Stimulated activated CD4-positive, alpha-beta T cell treated with anti-CD3 and anti-CD28 coated beads, Interleukin-4, amount 100 ng/mL, for 24 hours (primary cell): ENCODE data around the gene TBX1.
"Not testable (repeated sequence)": the region's sequence is repeated elsewhere in the genome, so short reads cannot be mapped to it uniquely, and the experiment has no call there.

Source experiments
- DNase-seq: peaks from one replicate; pipeline ENCODE4 v3.0.0-alpha.2; 2020

TBX1 gene

DNA sequence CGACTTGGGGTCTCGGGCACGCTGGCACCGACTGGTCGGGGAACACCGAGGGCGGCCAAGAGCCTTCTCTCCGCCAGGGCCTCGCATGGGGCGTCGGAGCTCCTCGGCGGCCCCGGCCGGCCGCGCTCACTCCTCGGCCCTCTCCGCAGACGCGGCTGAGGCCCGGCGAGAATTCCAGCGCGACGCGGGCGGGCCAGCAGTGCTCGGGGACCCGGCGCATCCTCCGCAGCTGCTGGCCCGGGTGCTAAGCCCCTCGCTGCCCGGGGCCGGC lies 5.6 kb downstream of the TBX1 start:
- DNase-seq, result no peak

- DNase-seq, result peak; percentile 40
Measured at GRCh38 chr22:19766511-19767426, 6.2 kb downstream of the TBX1 start.

DNA sequence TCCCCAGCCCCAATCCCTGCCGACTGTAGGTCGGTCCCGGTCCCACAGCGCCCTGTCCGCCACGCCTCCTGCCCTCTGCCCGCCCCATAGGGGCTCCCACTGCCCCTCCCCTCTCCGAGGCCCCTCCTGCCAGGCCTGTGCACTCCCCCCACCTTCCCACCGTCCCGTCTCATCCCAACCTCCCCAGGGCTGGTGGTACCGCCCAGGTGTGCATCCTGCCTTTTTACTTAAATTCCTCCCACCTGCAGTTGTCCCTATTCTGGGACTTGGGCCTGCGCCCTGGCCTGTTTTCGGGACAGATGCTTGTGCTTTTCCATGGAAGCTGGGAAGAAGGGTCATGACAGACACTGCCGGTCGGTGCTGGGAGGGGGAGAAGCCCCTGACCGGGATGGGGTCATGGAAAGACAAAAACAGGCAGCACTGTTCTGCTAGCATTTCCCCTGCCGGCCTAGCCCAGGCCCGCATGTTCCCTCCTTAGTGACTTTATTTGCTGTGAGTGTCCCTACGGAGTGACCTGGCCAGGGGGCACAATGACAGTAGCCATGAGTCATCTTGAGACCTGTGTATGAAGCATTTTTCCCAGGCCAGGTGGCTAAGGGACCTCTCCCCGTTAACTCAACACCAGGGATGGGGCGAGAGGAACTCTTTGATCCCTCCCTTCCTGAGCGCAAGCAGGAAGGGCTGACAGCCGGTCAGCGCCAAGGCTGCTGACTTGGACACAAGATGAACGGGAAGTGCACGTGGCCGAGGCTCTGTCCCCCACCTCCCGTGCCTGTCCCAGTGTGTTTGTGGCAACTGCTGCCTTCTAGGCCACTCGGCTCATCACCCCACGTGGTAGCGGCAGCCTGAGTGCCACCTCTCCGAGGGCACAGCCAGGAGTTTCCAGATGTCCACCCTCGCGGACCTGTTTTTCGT lies 7.1 kb downstream of the TBX1 start:
- DNase-seq, result no peak

GRCh38 chr22:19769393-19769715 lies 8.8 kb downstream of the TBX1 start:
- DNase-seq, result no peak

- DNase-seq, result no peak
Measured at GRCh38 chr22:19770349-19771220, 10.0 kb downstream of the TBX1 start.

GRCh38 chr22:19772422-19772672 lies 11.8 kb downstream of the TBX1 start:
- no peak for DNase-seq

- DNase-seq, result no peak
Measured at GRCh38 chr22:19772673-19773469, 12.3 kb downstream of the TBX1 start.

DNA sequence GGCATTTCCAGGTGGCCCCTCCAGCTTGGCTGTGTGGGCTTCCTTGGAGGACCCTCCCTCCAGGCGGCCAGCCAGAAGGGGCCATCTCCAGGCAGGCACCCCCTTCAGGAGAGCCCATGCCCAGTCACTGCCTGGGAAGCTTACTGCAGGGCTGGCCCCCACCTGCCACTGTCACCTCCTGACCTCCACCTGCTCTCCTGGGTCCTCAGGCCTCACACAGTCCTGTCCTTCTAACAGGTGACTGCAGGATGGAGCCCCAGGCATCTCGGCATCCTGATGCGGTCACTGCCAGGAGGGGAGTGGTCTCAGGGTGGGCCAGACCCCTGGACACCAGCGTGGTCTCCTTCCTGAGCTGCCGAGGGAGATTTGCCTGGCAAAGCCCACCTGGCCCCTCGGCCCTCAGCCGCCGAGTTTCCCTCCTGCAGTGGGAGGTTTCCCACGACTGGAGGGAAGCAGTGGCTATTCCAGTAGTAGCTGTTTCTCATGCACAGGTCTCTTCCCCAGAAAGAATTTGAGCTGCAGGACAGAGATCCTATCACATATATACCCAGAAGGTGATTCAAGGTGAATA lies 13.0 kb downstream of the TBX1 start:
- no peak for DNase-seq

DNA sequence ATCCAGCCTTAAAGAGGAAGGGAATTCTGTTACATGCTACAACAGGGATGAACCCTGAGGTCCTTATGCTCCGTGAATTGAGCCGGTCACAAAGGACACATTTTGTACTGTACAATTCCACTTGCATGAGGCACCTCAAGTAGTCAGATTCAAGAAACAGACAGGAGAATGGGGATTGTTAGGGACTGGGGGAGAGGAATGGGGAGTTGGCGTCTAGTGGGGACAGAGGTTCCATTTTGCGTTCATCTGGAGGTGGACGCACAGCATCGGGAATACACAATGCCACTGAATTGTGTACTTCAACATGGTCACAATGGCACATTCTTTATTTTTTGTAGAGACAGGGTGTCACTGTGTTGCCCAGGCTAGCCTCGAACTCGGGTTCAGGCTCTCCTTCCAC lies 14.1 kb downstream of the TBX1 start:
- DNase-seq, result no peak

DNA sequence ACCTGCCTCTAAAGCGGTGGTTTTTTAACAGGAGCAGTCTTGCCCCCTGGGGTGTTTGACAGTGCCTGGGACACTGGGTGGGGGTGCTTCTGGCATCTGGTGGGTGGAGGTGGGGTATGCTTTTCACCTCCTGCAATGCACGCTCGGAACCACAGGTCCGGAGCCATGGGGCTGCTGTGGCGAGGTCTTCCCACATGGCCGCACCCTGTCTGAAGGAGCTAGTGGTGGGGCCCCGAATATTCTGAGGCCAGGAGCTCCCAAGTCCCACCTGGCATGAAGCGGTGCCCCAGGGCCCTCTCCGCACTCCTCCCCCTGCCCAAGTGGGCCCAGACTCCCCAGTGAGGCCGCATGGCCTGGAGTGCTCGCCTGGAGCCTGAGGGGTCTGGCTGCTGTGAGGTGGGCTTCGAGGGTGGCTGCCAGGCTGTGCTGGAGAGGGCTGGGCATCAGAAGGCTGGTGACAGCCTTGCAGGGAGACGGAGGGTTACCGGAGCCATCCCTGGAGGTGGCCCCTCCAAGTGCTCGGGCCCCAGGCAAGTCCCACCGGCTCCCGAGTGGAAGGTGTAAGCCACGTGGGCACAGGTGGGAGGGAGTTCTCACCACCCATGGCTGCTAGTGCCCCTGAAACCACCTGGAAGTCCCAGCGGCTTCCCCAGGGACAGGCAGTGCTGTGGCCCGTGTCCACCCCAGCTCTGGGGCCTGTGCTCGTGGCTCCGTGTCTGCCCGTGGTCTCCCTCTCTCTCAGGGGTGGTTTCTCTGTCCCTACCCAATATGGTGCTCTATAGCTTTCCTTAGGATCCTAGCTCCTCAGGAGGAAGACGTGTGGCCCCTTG lies 15.1 kb downstream of the TBX1 start:
- DNase-seq, result no peak

DNA sequence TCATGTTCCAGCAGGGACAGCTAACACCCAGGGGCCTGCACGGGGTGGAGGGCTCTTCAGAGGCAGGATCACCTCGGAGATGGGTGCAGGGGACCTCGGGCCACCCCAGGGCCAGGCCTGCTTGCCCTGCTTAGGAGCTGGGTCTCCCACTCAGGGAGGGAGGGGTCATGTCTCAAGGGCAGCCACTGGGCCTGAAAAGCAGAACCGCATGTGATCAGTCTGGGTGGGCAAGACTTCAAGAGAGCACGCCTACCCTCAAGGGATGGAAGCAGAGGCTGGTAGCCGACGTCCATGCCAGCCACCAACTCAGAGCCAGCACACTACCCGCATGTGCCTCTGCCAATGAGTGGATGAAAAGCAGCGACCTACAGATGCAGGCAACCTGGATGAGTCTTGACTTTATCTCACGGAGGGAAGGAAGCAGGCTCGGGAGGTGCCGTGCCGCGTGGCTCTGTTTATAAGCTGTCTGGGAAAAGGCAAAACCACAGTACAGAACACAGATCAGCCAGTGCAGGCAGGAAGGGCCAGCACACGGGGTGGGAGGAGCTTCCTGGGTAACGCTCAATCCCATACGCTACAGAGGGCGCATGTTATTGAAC lies 16.0 kb downstream of the TBX1 start:
- DNase-seq, result no peak

- not testable (repeated sequence) for DNase-seq
Measured at GRCh38 chr22:19777192-19777591, 16.6 kb downstream of the TBX1 start.

DNA sequence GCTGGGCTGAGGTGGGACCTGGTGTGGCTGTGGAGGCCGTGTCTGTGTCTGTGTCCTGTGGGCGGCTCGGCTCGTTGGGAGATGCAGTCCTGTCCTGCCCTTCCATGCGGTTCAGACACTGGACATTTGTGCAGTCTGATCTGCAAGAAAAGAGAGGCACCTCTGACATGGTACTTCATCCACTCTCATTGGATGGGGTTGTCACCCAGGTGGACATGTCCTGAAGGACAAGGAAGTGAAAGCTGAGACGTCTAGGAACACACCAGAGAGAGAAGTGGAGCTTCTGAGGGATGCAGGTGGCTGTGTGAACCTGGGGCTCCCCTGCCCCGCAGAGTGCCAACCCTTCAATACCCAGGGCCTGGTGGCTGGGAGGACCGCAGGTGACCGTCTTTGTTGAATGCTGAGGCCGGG lies 18.4 kb downstream of the TBX1 start:
- DNase-seq, result no peak

GRCh38 chr22:19779685-19780268 lies 19.2 kb downstream of the TBX1 start:
- no peak for DNase-seq

GRCh38 chr22:19782533-19782932 lies 22.0 kb downstream of the TBX1 start:
- no peak for DNase-seq

- DNase-seq, result no peak
Measured at GRCh38 chr22:19783586-19784383, 23.2 kb downstream of the TBX1 start.

DNA sequence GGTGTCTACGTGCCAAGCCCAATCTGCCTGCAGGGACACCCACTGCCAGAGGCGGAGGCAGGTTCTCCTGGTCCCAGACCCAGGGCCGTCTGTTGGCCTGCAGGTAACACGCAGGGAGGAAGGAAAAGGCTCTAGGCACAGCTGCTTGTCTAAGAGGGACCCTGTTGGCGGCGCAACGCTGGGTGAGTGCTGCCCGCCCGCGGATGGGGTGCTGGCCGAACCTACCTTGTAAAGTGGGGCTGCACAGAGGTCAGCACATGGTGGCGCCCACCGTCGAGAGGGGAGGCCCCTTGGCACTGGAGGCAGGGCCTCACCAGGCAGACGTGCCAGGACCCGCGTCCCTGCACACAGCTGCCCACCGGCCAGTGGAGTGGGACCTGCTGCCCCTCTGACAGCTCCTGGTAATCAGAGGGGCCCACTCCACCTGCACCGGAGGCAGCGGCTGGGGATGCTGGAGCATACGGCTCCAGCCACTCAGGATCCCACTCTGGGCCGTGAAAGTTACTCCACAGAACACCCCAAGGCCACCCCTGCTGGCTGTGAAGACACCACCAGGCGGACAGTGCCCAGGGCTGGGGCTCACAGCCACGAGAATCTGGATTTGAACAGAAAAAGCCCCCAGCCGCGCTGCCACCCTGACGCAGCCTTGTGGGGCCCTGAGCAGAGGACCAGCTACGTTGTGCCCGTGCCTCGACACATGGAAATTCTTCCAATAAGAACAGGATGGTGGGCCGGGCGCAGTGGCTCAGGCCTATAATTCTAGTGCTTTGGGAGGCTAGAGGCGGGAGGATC lies 24.0 kb downstream of the TBX1 start:
- DNase-seq, result no peak

DNA sequence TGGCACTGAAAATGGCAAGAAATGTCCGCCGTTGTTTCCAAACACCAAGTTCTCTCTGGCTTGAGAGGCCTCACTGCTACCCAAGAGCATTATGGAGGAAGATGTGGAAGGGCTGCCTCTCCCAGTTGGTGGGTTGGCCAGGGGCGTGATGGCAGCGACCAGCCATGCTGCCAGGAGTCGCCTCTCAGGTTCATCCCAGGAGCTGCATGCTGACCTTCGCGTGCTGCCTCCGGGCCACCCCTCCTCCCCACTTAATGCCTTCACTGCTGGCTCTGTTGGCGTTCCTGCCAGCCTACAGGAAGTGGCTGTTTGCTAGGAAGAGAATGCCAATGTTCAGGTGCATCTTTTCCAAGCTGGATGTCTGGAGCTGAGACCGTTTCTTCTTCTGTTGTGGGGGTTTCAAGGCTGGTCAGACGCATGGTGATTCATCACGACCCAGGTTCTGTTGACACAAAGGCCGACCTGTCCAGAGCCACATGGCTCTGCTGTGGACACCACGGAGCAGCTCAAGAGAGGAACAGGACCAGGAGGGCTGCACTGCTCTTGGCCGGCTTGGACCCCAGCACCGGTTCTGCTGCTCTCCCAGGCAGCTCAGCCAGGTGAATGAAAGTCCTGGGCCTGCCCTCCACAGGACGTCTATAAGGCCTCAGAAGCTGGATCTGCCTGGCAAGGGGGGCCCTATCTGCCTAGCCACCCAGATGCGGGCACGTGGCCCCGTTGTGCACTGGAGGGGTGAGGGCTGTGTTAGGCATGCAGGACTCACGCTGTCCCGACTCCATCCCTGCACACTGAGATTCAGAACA lies 25.1 kb downstream of the TBX1 start:
- no peak for DNase-seq
